NCI-H1105 (cell line): Measurements from ENCODE around the gene SLC6A1.

ENCODE experiments used
- DNase-seq: peaks from one replicate; lab custom pipeline; 2025; lab: John Stamatoyannopoulos, UW

The SLC6A1 gene

DNA sequence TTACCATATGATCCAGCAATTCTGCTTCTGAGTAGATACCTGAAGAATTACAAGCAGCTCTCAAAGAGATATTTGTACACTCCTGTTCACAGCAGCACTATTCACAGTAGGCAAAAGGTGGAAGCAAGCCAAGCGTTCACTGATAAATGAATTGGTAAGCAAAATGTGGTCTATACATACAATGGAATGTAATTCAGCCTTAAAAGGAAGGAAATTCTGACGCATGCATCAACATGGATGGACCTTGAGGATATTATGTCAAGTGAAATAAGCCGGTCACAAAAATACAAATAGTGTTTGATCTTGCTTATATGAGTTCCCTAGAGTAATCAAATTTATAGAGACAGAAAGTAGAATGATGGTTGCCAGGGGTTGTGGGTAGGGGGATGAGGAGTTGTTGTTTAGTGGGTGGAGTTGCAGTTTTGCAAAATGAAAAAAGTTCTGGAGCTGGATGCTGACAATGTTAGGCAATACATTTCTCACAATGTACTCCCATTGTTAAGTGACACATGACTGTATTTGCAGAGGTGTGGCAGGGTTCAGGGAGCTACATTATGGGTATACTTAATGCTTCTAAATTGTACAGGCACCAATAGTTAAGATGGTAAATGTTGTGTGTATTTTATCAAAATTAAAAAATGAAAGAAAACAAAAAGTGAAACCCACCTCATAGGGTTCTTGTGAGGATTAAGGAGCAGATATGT is 26.7 kb downstream of the SLC6A1 start:
- no peak for DNase-seq

GRCh38 chr3:11020764-11021163 is 28.2 kb downstream of the SLC6A1 start:
- DNase-seq = no peak

DNA sequence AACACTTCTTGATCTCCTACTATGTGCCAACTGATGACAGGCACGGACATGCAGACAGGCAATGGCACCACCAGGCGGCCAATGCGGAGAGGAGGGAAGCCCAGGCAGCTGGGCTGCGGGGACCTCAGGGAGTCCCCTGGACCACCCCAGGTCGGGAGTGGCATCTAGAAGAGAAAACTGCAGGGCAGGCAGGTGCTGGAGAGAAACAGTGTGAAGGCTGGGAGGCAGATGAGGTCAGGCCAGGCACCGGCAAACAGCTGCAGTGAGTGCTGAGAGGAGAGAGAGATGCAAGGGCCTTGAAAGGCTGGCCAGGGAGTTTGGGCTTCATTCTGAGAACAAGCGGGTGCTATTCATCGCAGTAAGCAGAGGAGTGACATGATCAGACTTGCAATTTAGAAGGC is 29.1 kb downstream of the SLC6A1 start:
- no peak for DNase-seq

GRCh38 chr3:11022115-11022514 is 29.6 kb downstream of the SLC6A1 start:
- no peak for DNase-seq

- DNase-seq = no peak
Observed at GRCh38 chr3:11024181-11024580, 31.6 kb downstream of the SLC6A1 start.

GRCh38 chr3:11029948-11030347 is 37.4 kb downstream of the SLC6A1 start:
- no peak for DNase-seq

DNA sequence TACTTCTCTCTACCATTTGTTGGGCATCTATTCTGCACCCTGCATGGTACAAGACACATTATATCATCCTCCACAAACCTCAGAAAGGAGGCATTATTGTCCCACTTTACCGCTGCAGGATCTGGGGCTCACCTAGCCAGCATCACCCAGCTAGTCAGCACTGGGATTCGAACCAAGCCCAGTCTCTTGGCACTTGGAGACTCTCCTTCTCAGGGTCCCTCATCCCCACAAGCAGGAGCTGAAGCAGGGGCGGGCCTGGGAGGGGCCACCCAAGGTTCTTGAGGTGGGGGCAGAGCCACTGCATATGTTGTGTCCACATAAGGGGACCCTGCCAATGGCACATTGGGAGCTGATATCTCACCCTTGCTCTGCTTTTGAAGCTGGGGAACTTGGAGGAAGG is 41.3 kb downstream of the SLC6A1 start:
- DNase-seq = no peak

GRCh38 chr3:11034309-11034985 is 41.9 kb downstream of the SLC6A1 start:
- no peak for DNase-seq

- DNase-seq = no peak
Observed at GRCh38 chr3:11035757-11036505, 43.4 kb downstream of the SLC6A1 start.

GRCh38 chr3:11037241-11037873 is 44.8 kb downstream of the SLC6A1 start:
- DNase-seq = no peak

- DNase-seq = no peak
Observed at GRCh38 chr3:11037976-11038375, 45.4 kb downstream of the SLC6A1 start.

DNA sequence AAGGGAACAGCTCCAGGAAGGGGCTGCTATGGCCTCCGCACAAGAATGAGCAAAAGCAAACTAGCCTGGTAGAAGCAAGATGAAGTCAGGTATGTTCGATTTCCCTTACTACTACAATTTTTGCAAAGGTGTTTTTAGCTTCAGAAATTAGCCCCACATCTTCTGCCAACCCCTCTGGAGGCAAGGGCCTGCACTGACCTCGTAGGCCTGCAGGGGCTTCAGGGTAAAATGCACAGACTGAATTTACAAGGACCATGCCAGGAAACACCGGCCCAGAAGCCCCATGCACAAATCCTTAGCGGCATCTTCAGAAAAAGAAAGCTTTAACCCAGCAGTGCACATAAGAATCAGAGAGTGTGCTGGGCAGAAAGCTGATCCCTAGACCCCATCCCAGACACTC is 53.0 kb downstream of the SLC6A1 start:
- DNase-seq = no peak

DNA sequence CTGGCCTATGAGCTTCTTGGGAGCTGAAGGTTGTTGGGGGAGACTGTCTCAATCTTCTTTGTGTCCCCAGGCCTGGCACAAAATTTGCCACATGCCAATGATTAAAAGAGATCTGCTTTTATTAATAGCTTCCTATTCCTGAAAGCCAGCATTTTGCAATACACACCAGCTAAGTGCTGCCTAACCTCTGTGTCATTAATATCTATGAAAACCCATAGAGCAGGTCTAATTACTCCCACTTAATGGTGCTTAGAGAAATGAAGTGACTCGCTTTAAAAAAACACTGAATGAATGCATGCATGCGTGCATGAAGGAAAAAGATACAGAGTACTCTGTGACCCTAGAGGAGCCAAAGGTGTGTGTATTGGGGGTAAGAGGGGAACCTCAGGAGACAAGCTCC is 55.0 kb downstream of the SLC6A1 start:
- DNase-seq = no peak

DNA sequence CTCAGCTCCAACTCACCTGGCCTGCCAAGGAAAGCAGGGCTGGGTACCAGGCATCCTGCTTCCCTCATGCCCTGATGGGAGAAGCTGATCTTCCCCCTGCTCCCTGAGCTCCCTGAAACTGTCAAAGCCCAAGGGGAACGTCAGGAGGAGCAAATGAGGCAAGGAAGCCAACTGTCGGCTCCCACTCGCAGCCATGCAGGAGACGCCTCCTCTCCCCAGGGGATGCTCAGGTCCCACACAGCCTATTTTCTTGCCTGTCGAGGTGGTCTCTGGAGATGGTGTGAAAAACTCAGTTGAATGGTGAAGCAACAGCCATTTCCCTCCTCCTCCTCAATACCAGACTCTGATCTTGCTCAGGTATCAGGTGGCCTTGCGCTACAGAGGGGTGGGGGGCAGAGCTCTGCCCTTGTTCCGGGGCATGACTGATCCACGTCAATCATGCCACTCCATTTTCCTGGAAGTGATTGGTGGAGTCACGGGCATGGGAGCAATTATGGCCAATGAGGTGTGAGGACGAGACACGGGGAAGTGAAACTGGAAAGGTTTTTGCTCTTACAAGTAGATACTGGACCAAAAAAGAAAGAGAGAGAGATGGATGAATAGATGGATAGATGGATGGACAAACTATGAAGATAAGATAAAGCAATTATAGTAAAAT is 58.2 kb downstream of the SLC6A1 start:
- DNase-seq = no peak

DNA sequence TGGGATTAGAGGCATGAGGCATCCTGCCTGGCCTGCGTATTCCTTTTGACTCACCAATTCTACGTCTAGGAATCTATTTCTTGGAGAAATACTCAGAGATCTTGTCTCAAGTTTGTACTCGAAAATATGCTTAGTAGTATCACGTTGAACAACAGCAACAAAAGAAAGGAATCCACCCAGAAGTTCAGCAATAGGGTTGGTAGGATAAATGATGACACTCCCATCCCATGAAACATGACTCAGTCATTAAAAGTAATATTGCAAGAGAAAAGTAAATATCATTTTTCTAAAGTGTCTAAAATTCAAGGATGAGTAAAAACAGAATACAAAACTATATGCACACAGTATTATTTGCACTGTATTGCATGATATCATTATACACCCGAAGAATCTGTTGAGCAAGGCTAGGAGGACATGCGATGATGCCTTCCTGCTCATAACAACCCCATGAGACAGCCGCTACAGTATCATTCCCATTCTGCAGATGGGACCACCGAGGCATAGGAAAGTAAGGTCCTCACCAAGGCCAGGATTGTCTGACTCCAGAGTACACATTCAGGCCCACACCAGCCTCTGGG is 61.5 kb downstream of the SLC6A1 start:
- no peak for DNase-seq

GRCh38 chr3:11054739-11055438 is 62.3 kb downstream of the SLC6A1 start:
- DNase-seq = no peak

DNA sequence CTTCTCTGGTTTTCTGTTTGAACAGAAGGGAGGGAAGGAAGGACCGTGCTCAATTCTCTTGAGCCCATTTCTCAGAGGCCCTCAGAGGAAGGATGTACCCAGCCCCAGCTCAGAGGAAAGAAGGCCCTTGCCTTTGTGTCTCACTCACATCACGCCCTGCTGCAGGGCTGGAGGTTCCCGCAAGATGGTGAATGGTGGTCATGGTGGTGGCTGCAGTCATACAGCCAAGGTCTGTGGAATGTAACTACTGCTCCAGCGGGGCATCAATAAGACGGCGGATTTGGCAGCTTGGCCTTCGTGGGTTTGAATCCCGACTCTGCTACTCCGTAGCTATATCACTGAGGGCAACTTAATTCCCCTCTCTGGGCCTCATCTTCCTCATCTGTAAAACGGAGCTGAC is 62.9 kb downstream of the SLC6A1 start:
- no peak for DNase-seq

- DNase-seq = no peak
Observed at GRCh38 chr3:11056531-11057050, 64.0 kb downstream of the SLC6A1 start.

- no peak for DNase-seq
Observed at GRCh38 chr3:11057655-11058054, 65.1 kb downstream of the SLC6A1 start.

GRCh38 chr3:11059090-11059798 is 66.7 kb downstream of the SLC6A1 start:
- DNase-seq = peak; percentile 38
